SK-N-SH (cell line): Measurements from ENCODE around the gene DXO. TPM values are rescaled to one million over a fixed set of nuclear protein-coding genes. Genes with fewer than 3 reads are reported as not detected.
A peak's percentile ranks its signal among the peaks of the same experiment; 100 is the strongest.

Experiments
- CTCF ChIA-PET: fragments of 300-600, 350-600 bp; formaldehyde crosslinking; extraction: SDS; loops from one replicate; lab custom pipeline; 2021; lab: Yijun Ruan, JAX
- POLR2A ChIA-PET: fragments of 350-600 bp; sonication (Branson Sonifier 250); formaldehyde crosslinking; extraction: SDS; loops from one replicate; lab custom pipeline; 2020; ENCODE audit warnings: antibody characterized with exemption, inconsistent platforms; lab: Yijun Ruan, JAX
- DNase-seq: peaks from one replicate; pipeline ENCODE4 v3.0.0; 2012
- H2AFZ ChIP-seq: fragments of 200-600 bp; sonication (generic); 2 replicates; pipeline ENCODE4 v1.8.1; 2016; ENCODE audit warnings: antibody characterized with exemption, mild to moderate bottlenecking, low read depth
- H3F3A ChIP-seq: fragments of 200-600 bp; sonication (generic); replicated peaks from 2 replicates; pipeline ENCODE3; 2016; ENCODE audit warnings: antibody characterized with exemption, mild to moderate bottlenecking; ENCODE audit not compliant: insufficient read depth
- H3K27ac ChIP-seq, 2 experiments: fragments of 200-500 bp in 1 of 2; fragments of 200-600 bp in 1 of 2; sonication (Bioruptor generic) in 1 of 2; sonication (generic), shearing (Covaris generic) in 1 of 2; 2 replicates each; pipeline versions ENCODE4 v1.5.1 to v1.6.1; 2014 to 2016; ENCODE audit warnings: low read depth in 2 of 2, inconsistent platforms in 1 of 2, low read length in 1 of 2, mild to moderate bottlenecking in 1 of 2, mixed read lengths in 1 of 2
- H3K27me3 ChIP-seq: fragments of 200-600 bp; sonication (generic), shearing (Covaris generic); 2 replicates; pipeline ENCODE4 v1.6.1; 2016; ENCODE audit warnings: mixed run types; ENCODE audit not compliant: insufficient read depth
- H3K36me3 ChIP-seq, 2 experiments: fragments of 200-500 bp in 1 of 2; fragments of 200-600 bp in 1 of 2; sonication (Bioruptor generic) in 1 of 2; sonication (generic) in 1 of 2; replicated peaks in 1 of 2; 2 replicates each; pipeline versions ENCODE3 to v1.5.1; 2014 to 2016; ENCODE audit warnings: low read length in 1 of 2, mild to moderate bottlenecking in 1 of 2; ENCODE audit not compliant: insufficient read depth in 2 of 2, control insufficient read depth in 1 of 2
- H3K4me1 ChIP-seq, 2 experiments: fragments of 200-500 bp in 1 of 2; fragments of 200-600 bp in 1 of 2; sonication (Bioruptor generic) in 1 of 2; sonication (generic), shearing (Covaris generic) in 1 of 2; 2 replicates each; pipeline versions ENCODE4 v1.5.1 to v1.6.1; 2014 to 2016; ENCODE audit warnings: low read depth in 1 of 2, low read length in 1 of 2, mixed run types in 1 of 2; ENCODE audit not compliant: insufficient read depth in 2 of 2, control insufficient read depth in 1 of 2
- H3K4me2 ChIP-seq: fragments of 200-600 bp; sonication (generic), shearing (Covaris generic); 2 replicates; pipeline ENCODE4 v1.6.1; 2017; ENCODE audit warnings: mixed run types
- H3K4me3 ChIP-seq, 2 experiments: fragments of 200-500 bp in 1 of 2; fragments of 200-600 bp in 1 of 2; sonication (Bioruptor generic) in 1 of 2; sonication (generic), shearing (Covaris generic) in 1 of 2; 2 replicates each; pipeline versions ENCODE4 v1.5.1 to v1.8.1; 2014 to 2016; ENCODE audit warnings: low read depth in 2 of 2, inconsistent platforms in 1 of 2, low read length in 1 of 2, mild to moderate bottlenecking in 1 of 2, mixed read lengths in 1 of 2, moderate library complexity in 1 of 2
- H3K79me2 ChIP-seq: fragments of 200-600 bp; sonication (generic); 2 replicates; pipeline ENCODE4 v1.8.1; 2017; ENCODE audit warnings: mild to moderate bottlenecking; ENCODE audit not compliant: insufficient read depth
- H3K9ac ChIP-seq: fragments of 200-600 bp; sonication (generic); 2 replicates; pipeline ENCODE4 v1.6.1; 2017; ENCODE audit warnings: mixed run types
- H3K9me2 ChIP-seq: fragments of 200-600 bp; sonication (generic); 2 replicates; pipeline ENCODE4 v1.6.1; 2017; ENCODE audit warnings: mixed run types
- H3K9me3 ChIP-seq: fragments of 200-600 bp; sonication (generic); 2 replicates; pipeline ENCODE4 v1.6.1; 2017; ENCODE audit warnings: mixed run types, mild to moderate bottlenecking, moderate library complexity
- H4K20me1 ChIP-seq: fragments of 200-600 bp; sonication (generic); 2 replicates; pipeline ENCODE4 v1.6.1; 2017; ENCODE audit warnings: mild to moderate bottlenecking, mixed run types; ENCODE audit not compliant: insufficient read depth
- CHD2 ChIP-seq: fragments of 150-350 bp; IDR thresholded peaks from 2 replicates; pipeline ENCODE4 v1.6.1; 2018; ENCODE audit warnings: low read length; ENCODE audit not compliant: partially characterized antibody
- EZH2phosphoT487 ChIP-seq: fragments of 200-600 bp; sonication (generic); IDR thresholded peaks from 2 replicates; pipeline ENCODE4 v1.6.1; 2017; ENCODE audit warnings: low read depth, mixed run types, mild to moderate bottlenecking, antibody characterized with exemption, moderate library complexity, borderline replicate concordance
- FOSL2 ChIP-seq: IDR thresholded peaks from 2 replicates; pipeline ENCODE4 v1.4.0; 2012; ENCODE audit warnings: low read depth, mild to moderate bottlenecking, moderate library complexity, borderline replicate concordance
- FOXJ3 ChIP-seq: sonication (generic); formaldehyde crosslinking; IDR thresholded peaks from 2 replicates; pipeline ENCODE4 v1.5.1; 2020; ENCODE audit warnings: mild to moderate bottlenecking, missing genetic modification reagents
- GABPA ChIP-seq: IDR thresholded peaks from 2 replicates; pipeline ENCODE4 v1.4.0; 2012; ENCODE audit warnings: low read depth, mild to moderate bottlenecking
- IRF3 ChIP-seq: fragments of 150-350 bp; IDR thresholded peaks from 2 replicates; pipeline ENCODE4 v1.6.1; 2016; ENCODE audit warnings: mild to moderate bottlenecking, low read depth, low read length
- JUND ChIP-seq: IDR thresholded peaks from 2 replicates; pipeline ENCODE4 v1.4.0; 2012
- POLR2AphosphoS5 ChIP-seq: IDR thresholded peaks from 2 replicates; pipeline ENCODE4 v1.6.1; 2012; ENCODE audit warnings: low read depth, low read length
- RCOR1 ChIP-seq: fragments of 150-350 bp; IDR thresholded peaks from 2 replicates; pipeline ENCODE4 v1.6.1; 2017; ENCODE audit warnings: antibody characterized with exemption, low read length
- REST ChIP-seq: IDR thresholded peaks from 2 replicates; pipeline ENCODE4 v1.6.1; 2012; ENCODE audit warnings: mild to moderate bottlenecking, low read depth, low read length, moderate library complexity
- SIN3A ChIP-seq: IDR thresholded peaks from 2 replicates; pipeline ENCODE4 v1.6.1; 2012; ENCODE audit warnings: low read depth, mild to moderate bottlenecking, low read length, moderate library complexity, borderline replicate concordance
- SMC3 ChIP-seq: IDR thresholded peaks from 2 replicates; pipeline ENCODE4 v1.6.1; 2012; ENCODE audit warnings: low read depth, low read length, improper control_type of control experiment
- TEAD4 ChIP-seq: IDR thresholded peaks from 2 replicates; pipeline ENCODE4 v1.4.0; 2012; ENCODE audit warnings: mild to moderate bottlenecking, borderline replicate concordance; ENCODE audit not compliant: insufficient read depth
- ZBTB33 ChIP-seq: IDR thresholded peaks from 2 replicates; pipeline ENCODE4 v1.4.0; 2012; ENCODE audit warnings: low read depth, borderline replicate concordance
- WGBS: methylation state at CpG from one replicate; pipeline ENCODE4 v1.1.6; 2017; ENCODE audit warnings: low lambda C conversion rate; 5-methylcytosine and 5-hydroxymethylcytosine counted together
- polyA plus RNA-seq, 3 experiments: library from polyadenylated mRNA; depleted of rRNA; stranded (reverse); fragments of >200 nt; gene quantifications; 2 replicates each; pipeline ENCODE4 v1.2.3, GENCODE V29; 2012
- TF ChIP-seq, protein P1 (sequence below): IDR thresholded peaks from 2 replicates; pipeline ENCODE4 v1.4.0; 2012; ENCODE audit warnings: low read depth

Gene DXO
- polyA plus RNA-seq, 1 of the 3 experiments (the other 2 are of a cell fraction) = 25.3 TPM

DNA sequence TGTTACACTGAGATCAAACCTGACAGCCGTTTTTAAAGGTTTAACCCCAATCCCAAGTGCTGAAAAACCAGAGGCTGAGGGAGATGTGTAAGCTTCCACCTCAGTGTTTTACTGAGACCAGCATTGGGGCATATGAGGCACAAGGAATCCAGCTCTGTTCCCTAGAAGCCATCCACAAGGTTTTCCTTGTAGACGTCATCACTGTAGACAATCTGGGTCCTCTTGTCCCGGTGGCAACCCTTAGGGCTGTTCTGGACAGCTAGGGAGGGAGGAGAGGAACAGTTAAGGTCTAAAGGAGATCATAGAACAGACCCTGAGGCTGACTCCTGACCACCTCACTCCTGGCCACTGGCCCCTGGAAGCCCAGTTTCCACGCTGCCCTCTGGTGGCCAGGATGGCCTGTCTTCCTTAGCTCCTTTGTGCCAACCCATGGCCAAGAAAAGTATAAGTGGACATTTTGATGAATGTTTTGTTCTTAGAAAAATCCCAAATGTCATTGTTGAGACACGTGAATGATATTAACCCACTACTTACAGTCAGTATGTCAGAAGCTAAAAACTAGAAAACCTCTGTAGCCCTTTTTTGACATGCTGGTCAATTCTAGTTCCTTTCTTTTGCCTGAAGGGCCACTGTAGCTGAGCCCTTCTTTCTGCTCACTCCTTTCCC is 19.7 kb downstream of the DXO start (continued):
- TF ChIP-seq REST (no peak), JUND (no peak), FOSL2 (no peak), SIN3A (no peak), GABPA (no peak), FOXJ3 (CRISPR knock-in tag) (no peak), TEAD4 (no peak), SMC3 (peak; percentile 77), CHD2 (no peak)

DNA sequence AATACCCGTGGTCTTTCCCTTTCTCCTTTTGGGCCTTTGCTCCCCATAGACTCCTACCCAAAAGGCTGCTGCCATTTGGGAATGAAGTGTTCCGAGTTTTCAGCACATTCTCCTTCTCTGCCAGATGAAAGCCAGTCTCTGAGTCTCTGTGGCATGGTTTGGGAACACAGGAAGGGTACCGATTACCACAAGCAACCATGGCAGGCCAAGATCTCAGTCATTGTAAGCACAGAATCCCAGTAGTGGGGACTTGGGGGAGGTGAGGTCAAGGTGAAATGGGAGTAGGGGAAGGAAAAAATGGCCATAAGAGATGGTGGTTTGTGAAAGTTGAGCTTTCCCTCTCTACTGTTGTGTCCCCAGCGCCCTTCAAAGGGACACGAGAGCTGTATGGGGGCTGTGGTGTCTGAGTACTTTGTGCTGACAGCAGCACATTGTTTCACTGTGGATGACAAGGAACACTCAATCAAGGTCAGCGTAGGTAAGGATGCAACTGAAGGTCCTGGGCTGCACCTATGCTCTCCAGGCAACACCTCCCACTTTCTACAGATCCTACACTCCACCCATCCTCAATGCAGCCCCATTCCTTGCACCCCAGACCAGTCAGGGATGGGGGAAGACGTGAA is 21.9 kb downstream of the DXO start:
- no peak overlapping the region for H3K4me3 ChIP-seq
- no peaks in the 10 kb centered on the region for H3K9me2 ChIP-seq
- no peak overlapping the region for H3K27ac ChIP-seq
- H3K79me2 ChIP-seq = no peaks in the 10 kb centered on the region
- TF ChIP-seq SIN3A (no peak), POLR2AphosphoS5 (0 out of 2 replicates have a peak, but pooled peaks have one; percentile 2), RCOR1 (no peak), EZH2phosphoT487 (no peak), JUND (no peak), IRF3 (no peak), FOSL2 (no peak), ZBTB33 (no peak)
- TF ChIP-seq, protein P1, sequence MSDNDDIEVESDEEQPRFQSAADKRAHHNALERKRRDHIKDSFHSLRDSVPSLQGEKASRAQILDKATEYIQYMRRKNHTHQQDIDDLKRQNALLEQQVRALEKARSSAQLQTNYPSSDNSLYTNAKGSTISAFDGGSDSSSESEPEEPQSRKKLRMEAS = no peak
- H3K4me1 ChIP-seq = peaks cover 9 to 12% of the 10 kb centered on the region in 2 experiments; a peak in 1 of 4 replicates
- H2AFZ ChIP-seq = no peak overlapping the region
- no peak for DNase-seq
- peaks cover 9 to 44% of the 10 kb centered on the region in 2 experiments for H3K36me3 ChIP-seq
- no peaks in the 10 kb centered on the region for H4K20me1 ChIP-seq
- H3K27me3 ChIP-seq = no peaks in the 10 kb centered on the region
- no peak overlapping the region for H3K9ac ChIP-seq
- CTCF ChIA-PET = interaction anchor here (0.7 to 4.5 kb wide), 6 partner anchors 10 to 269 kb away, joined by 3 to 29 read pairs (median 6); partner anchors contain the start of genes DXO, LY6G5C and SKIC2
- no peaks in the 10 kb centered on the region for H3K9me3 ChIP-seq
- POLR2A ChIA-PET = interaction anchor here (0.6 to 1.3 kb wide), 2 partner anchors 10 to 1351 kb away, joined by 3 to 4 read pairs; no protein-coding TSS in a partner anchor
- H3K4me2 ChIP-seq = no peak overlapping the region
- 81% methylated on average over 7 of the region's 7 CpGs for WGBS
- H3F3A ChIP-seq = peaks cover 30% of the 10 kb centered on the region
